OCI-LY3 (cell line): ENCODE measurements around the gene MEIS3.

Experiments used
- H2AFZ ChIP-seq: fragments of 200-600, 300-600 bp; shearing (Covaris generic); 2 replicates; pipeline ENCODE4 v1.6.0; 2014; ENCODE audit warnings: antibody characterized with exemption, low read depth, low read length
- H3K27ac ChIP-seq: fragments of 200-600, 300-600 bp; sonication (generic); 2 replicates; pipeline ENCODE4 v1.5.1; 2014; ENCODE audit warnings: mild to moderate bottlenecking, low read length, moderate library complexity, mixed read lengths
- H3K27me3 ChIP-seq: fragments of 200-600, 300-600 bp; sonication (generic); 2 replicates; pipeline ENCODE4 v1.6.1; 2014; ENCODE audit warnings: low read depth, low read length, mixed read lengths
- H3K36me3 ChIP-seq: fragments of 200-600, 300-600 bp; sonication (generic); replicated peaks from 2 replicates; pipeline ENCODE3; 2014; ENCODE audit warnings: low read depth, low read length, mixed read lengths
- H3K4me1 ChIP-seq: fragments of 300-600, 200-600 bp; sonication (generic); 2 replicates; pipeline ENCODE4 v1.6.1; 2014; ENCODE audit warnings: low read length, mixed read lengths
- H3K4me2 ChIP-seq: fragments of 200-600, 300-600 bp; sonication (generic); 2 replicates; pipeline ENCODE4 v1.6.1; 2014; ENCODE audit warnings: low read length, mixed read lengths
- H3K4me3 ChIP-seq: fragments of 300-600, 200-600 bp; sonication (generic); 2 replicates; pipeline ENCODE4 v1.5.1; 2014; ENCODE audit warnings: antibody characterized with exemption, mild to moderate bottlenecking, low read length, moderate library complexity
- H3K79me2 ChIP-seq: fragments of 300-600, 200-600 bp; shearing (Covaris generic); 2 replicates; pipeline ENCODE4 v1.6.1; 2014; ENCODE audit warnings: mild to moderate bottlenecking, low read length, mixed read lengths
- H3K9ac ChIP-seq: fragments of 300-600, 200-600 bp; shearing (Covaris generic); 2 replicates; pipeline ENCODE4 v1.6.0; 2014; ENCODE audit warnings: mild to moderate bottlenecking, low read length, moderate library complexity
- H3K9me3 ChIP-seq: fragments of 200-600, 300-600 bp; shearing (Covaris generic); 2 replicates; pipeline ENCODE4 v1.6.1; 2014; ENCODE audit warnings: low read length, mixed read lengths; ENCODE audit not compliant: insufficient read depth
- H4K20me1 ChIP-seq: fragments of 200-600, 300-600 bp; sonication (generic); 2 replicates; pipeline ENCODE4 v1.6.1; 2016; ENCODE audit warnings: low read length, mixed read lengths; ENCODE audit not compliant: insufficient read depth
- EZH2phosphoT487 ChIP-seq: fragments of 200-600 bp; shearing (Covaris generic); IDR thresholded peaks from 2 replicates; pipeline ENCODE4 v1.6.1; 2018; ENCODE audit warnings: antibody characterized with exemption, mixed run types, low read depth
- TF ChIP-seq, protein P1 (sequence below): fragments of 200-600, 300-600 bp; sonication (generic); IDR thresholded peaks from 2 replicates; pipeline ENCODE4 v1.5.1; 2014; ENCODE audit warnings: antibody characterized with exemption, low read length, low read depth

The MEIS3 gene

DNA sequence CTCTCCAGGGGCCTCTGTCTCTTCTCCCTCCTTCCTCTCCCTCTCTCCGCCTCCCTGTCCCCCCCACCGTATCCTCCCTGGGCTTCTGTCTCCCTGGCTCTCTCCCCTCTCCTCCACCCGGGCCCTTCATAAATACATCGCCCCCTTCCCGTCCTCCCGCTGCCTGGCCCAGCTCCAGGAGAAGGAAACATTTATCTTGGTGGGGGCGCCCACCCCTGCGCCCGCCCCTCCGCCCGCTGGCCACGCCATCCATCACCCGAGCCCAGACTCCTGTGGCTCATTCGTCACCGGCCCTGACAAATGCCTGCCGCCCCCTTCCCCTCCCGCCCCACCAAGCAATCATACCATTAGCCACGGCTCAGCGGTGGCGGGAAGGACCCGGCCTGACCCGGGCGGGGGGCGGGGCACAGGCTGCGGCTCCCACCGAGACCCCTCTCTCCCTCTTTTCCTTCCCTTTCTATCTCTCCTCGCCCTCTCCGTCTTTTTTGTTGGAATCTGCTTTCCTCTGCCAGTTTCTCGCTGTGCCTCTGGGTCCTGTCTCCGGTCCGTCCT is 2.6 kb upstream of the MEIS3 start:
- Histone ChIP-seq H4K20me1 (0 out of 2 replicates have a peak, but pooled peaks cover 4% of the 10 kb centered on the region), H3K27me3 (peaks cover 58% of the 10 kb centered on the region), H3K9me3 (no peaks in the 10 kb centered on the region), H3K36me3 (no peaks in the 10 kb centered on the region), H3K79me2 (no peaks in the 10 kb centered on the region), H2AFZ (no peak overlapping the region), H3K9ac (no peak overlapping the region), H3K27ac (no peak overlapping the region), H3K4me2 (no peak overlapping the region), H3K4me1 (no peaks in the 10 kb centered on the region), H3K4me3 (no peak overlapping the region)
- TF ChIP-seq, protein P1, sequence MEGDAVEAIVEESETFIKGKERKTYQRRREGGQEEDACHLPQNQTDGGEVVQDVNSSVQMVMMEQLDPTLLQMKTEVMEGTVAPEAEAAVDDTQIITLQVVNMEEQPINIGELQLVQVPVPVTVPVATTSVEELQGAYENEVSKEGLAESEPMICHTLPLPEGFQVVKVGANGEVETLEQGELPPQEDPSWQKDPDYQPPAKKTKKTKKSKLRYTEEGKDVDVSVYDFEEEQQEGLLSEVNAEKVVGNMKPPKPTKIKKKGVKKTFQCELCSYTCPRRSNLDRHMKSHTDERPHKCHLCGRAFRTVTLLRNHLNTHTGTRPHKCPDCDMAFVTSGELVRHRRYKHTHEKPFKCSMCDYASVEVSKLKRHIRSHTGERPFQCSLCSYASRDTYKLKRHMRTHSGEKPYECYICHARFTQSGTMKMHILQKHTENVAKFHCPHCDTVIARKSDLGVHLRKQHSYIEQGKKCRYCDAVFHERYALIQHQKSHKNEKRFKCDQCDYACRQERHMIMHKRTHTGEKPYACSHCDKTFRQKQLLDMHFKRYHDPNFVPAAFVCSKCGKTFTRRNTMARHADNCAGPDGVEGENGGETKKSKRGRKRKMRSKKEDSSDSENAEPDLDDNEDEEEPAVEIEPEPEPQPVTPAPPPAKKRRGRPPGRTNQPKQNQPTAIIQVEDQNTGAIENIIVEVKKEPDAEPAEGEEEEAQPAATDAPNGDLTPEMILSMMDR, result no peak
- TF ChIP-seq EZH2phosphoT487, result no peak

DNA sequence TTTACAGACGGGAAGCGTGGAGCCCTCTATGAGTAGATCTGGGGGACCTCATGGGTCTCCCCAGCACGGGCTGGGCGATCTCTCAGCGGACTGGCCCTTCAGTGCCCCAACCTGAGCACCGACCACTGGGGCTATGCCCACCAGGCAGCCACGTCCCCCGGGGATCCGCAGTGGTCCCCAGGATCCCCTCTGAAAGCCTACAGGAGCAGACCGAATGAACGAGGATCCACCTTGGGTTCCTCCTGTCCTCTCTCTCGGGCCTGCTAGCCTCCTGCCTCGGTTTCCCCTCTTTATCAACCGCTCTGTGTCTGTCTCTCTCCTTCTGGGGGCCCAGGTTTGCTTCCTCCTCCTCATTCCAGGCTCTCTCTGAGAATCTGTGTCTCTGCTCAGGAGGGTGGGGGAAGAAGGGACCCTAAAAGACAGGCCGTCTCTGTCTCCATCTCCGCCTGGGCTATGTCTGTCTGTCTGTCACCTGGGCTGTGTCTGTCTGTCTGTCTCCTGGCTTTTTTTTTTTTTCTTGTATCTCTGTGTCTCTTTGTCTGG is 2.0 kb upstream of the MEIS3 start:
- Histone ChIP-seq H3K27me3 (peaks cover 64% of the 10 kb centered on the region), H3K9me3 (no peaks in the 10 kb centered on the region), H3K36me3 (no peaks in the 10 kb centered on the region), H3K4me2 (no peak overlapping the region), H3K9ac (no peak overlapping the region), H3K4me3 (no peak overlapping the region), H3K79me2 (no peaks in the 10 kb centered on the region), H2AFZ (no peak overlapping the region), H4K20me1 (0 out of 2 replicates have a peak, but pooled peaks cover 4% of the 10 kb centered on the region), H3K27ac (no peak overlapping the region), H3K4me1 (no peaks in the 10 kb centered on the region)
- TF ChIP-seq, protein P1, result no peak
- TF ChIP-seq EZH2phosphoT487, result no peak

DNA sequence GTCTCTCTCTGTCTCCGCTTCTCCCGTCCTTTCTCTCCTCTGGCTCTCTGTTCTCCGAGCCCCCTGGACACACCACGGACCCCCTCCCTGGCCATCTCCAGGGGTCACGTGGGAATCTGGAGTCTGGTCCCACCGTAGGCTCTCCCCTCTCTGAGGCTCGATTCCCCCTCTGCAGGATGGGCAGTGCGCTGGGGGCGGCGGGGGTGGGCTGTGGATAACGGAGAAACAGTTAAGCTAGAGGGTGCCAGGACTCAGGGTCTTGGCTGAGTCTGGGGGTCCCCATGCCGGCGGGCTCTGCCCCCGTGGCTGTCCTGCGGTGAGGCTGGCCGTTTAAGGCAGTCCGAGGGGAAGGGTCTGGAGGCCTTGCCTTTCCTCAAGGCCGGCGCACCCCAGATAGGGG is 462 bp upstream of the MEIS3 start:
- Histone ChIP-seq H3K27me3 (peaks cover 69% of the 10 kb centered on the region), H3K27ac (no peak overlapping the region), H2AFZ (no peak overlapping the region), H3K36me3 (no peaks in the 10 kb centered on the region), H3K9ac (no peak overlapping the region), H3K4me3 (no peak overlapping the region), H3K4me1 (no peaks in the 10 kb centered on the region), H4K20me1 (0 out of 2 replicates have a peak, but pooled peaks cover 4% of the 10 kb centered on the region), H3K9me3 (no peaks in the 10 kb centered on the region), H3K79me2 (no peaks in the 10 kb centered on the region), H3K4me2 (no peak overlapping the region)
- TF ChIP-seq EZH2phosphoT487, result no peak
- TF ChIP-seq, protein P1, result no peak

DNA sequence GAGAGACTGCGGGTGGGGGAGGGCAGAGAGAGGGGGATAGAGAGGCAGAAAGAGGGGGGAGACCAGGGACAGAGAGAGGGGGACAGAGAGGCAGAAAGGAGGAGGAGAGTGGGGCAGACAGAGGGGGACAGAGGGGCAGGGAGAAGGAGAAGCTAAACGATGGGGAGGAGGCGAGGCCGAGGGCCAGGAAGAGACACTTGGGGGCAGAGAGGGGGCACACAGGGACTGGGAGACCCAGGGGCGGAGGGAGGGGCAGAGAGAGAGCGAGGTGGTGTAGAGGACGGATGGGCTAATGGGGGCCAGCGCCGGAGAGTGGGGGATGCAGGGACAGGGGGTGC is 666 bp downstream of the MEIS3 start:
- Histone ChIP-seq H3K4me1 (no peaks in the 10 kb centered on the region), H3K4me2 (peak overlapping the region; percentile 59), H3K9ac (no peak overlapping the region), H3K9me3 (no peaks in the 10 kb centered on the region), H3K27me3 (peaks cover 65% of the 10 kb centered on the region), H3K27ac (no peak overlapping the region), H2AFZ (no peak overlapping the region), H3K36me3 (no peaks in the 10 kb centered on the region), H3K4me3 (peak overlapping the region; percentile 74), H3K79me2 (no peaks in the 10 kb centered on the region), H4K20me1 (0 out of 2 replicates have a peak, but pooled peaks cover 4% of the 10 kb centered on the region)
- TF ChIP-seq, protein P1, result no peak
- no peak for TF ChIP-seq EZH2phosphoT487
